ENCODE results near the gene AMPH. TPM values are rescaled to one million over a fixed set of nuclear protein-coding genes. Genes with fewer than 3 reads are reported as not detected.

The AMPH gene
- total RNA-seq: 1.8 and 1.9 TPM in 2 replicates
- long read RNA-seq, transcript AMPH-201 (20 exons, 3,145 nt): major isoform, 10 of 18 reads
- long read RNA-seq, partial matches to known transcripts: 1 of 18 reads
- long read RNA-seq, other reads (novel, unspliced or antisense): 7 of 18 reads

- H3K4me1 Mint-ChIP-seq (ENCODE audit: low read depth): no peaks in the 10 kb centered on the region
- H3K27me3 Mint-ChIP-seq: peaks cover 58% of the 10 kb centered on the region
- peak within 1 kb of the TSS; percentile 71 for H3K4me3 Mint-ChIP-seq (ENCODE audit: low read depth)
- no peak for TF ChIP-seq CTCF (IDR thresholded peaks at IDR 0.05; ENCODE audit: unreplicated experiment)
- H3K27ac Mint-ChIP-seq: no peak within 1 kb of the TSS
- no peaks in the 10 kb centered on the region for H3K9me3 Mint-ChIP-seq (ENCODE audit: low read depth)
- peak; percentile 26 for DNase-seq (ENCODE audit: low spot score, unreplicated experiment)
- no peaks in the 10 kb centered on the region for H3K36me3 Mint-ChIP-seq (ENCODE audit: insufficient read depth)
Measured at GRCh38 chr7:38630720-38631673, at the start of gene AMPH. Gene AMPH, minus strand, starts transcription at chr7:38631373. Its CDS starts 22 bp downstream, at chr7:38631351.

- no peak overlapping the region for H3K4me3 Mint-ChIP-seq (ENCODE audit: low read depth)
- H3K9me3 Mint-ChIP-seq (ENCODE audit: low read depth): no peaks in the 10 kb centered on the region
- H3K27me3 Mint-ChIP-seq: peaks cover 4% of the 10 kb centered on the region
- H3K36me3 Mint-ChIP-seq (ENCODE audit: insufficient read depth): no peaks in the 10 kb centered on the region
- TF ChIP-seq CTCF (IDR thresholded peaks at IDR 0.05; ENCODE audit: unreplicated experiment): no peak
- no peak for DNase-seq (ENCODE audit: low spot score, unreplicated experiment)
- peaks cover 2% of the 10 kb centered on the region for H3K4me1 Mint-ChIP-seq (ENCODE audit: low read depth)
- H3K27ac Mint-ChIP-seq: no peak overlapping the region
Measured at GRCh38 chr7:38679419-38679818, 48.2 kb upstream of the AMPH start.

GRCh38 chr7:38678698-38679054, 47.5 kb upstream of the AMPH start:
- peaks cover 2% of the 10 kb centered on the region for H3K4me1 Mint-ChIP-seq (ENCODE audit: low read depth)
- peaks cover 5% of the 10 kb centered on the region for H3K27me3 Mint-ChIP-seq
- TF ChIP-seq CTCF (IDR thresholded peaks at IDR 0.05; ENCODE audit: unreplicated experiment): no peak
- H3K36me3 Mint-ChIP-seq (ENCODE audit: insufficient read depth): no peaks in the 10 kb centered on the region
- no peak overlapping the region for H3K27ac Mint-ChIP-seq
- H3K9me3 Mint-ChIP-seq (ENCODE audit: low read depth): no peaks in the 10 kb centered on the region
- H3K4me3 Mint-ChIP-seq (ENCODE audit: low read depth): no peak overlapping the region
- DNase-seq (ENCODE audit: low spot score, unreplicated experiment): no peak

GRCh38 chr7:38677981-38678697, 47.0 kb upstream of the AMPH start:
- H3K9me3 Mint-ChIP-seq (ENCODE audit: low read depth): no peaks in the 10 kb centered on the region
- no peaks in the 10 kb centered on the region for H3K36me3 Mint-ChIP-seq (ENCODE audit: insufficient read depth)
- H3K27ac Mint-ChIP-seq: no peak overlapping the region
- H3K4me1 Mint-ChIP-seq (ENCODE audit: low read depth): peaks cover 2% of the 10 kb centered on the region
- no peak overlapping the region for H3K4me3 Mint-ChIP-seq (ENCODE audit: low read depth)
- DNase-seq (ENCODE audit: low spot score, unreplicated experiment): no peak
- peaks cover 5% of the 10 kb centered on the region for H3K27me3 Mint-ChIP-seq
- TF ChIP-seq CTCF (IDR thresholded peaks at IDR 0.05; ENCODE audit: unreplicated experiment): no peak

- Mint-ChIP-seq H3K4me3 (ENCODE audit: low read depth) (no peak overlapping the region), H3K4me1 (ENCODE audit: low read depth) (peaks cover 2% of the 10 kb centered on the region), H3K36me3 (ENCODE audit: insufficient read depth) (no peaks in the 10 kb centered on the region), H3K9me3 (ENCODE audit: low read depth) (no peaks in the 10 kb centered on the region), H3K27me3 (peaks cover 5% of the 10 kb centered on the region), H3K27ac (no peak overlapping the region)
- no peak for DNase-seq (ENCODE audit: low spot score, unreplicated experiment)
- no peak for TF ChIP-seq CTCF (IDR thresholded peaks at IDR 0.05; ENCODE audit: unreplicated experiment)
Measured at GRCh38 chr7:38675494-38676106, 44.4 kb upstream of the AMPH start.

All from progenitor cell of endocrine pancreas (in vitro differentiated cells).